Endothelial cell of umbilical vein (primary cell): ENCODE data around the gene GLIPR1L1. TPM values are rescaled to one million over a fixed set of nuclear protein-coding genes. Genes with fewer than 3 reads are reported as not detected.

Source experiments
- BruUV-seq: library from RNA; stranded (reverse); fragments of 400-500 nt; replicated peaks from 2 replicates; lab custom pipeline; 2021; lab: Mats Ljungman, UMichigan
- CTCF ChIA-PET: fragments of 300-600, 350-600 bp; sonication (Branson Sonifier 250); formaldehyde crosslinking; loops from one replicate; lab custom pipeline; 2021; ENCODE audit warnings: antibody characterized with exemption, inconsistent platforms; lab: Charles Lee
- POLR2A ChIA-PET: fragments of 300-600, 350-600 bp; sonication (Branson Sonifier 250); formaldehyde crosslinking; loops from one replicate; lab custom pipeline; 2021; ENCODE audit warnings: antibody characterized with exemption, inconsistent platforms; lab: Charles Lee
- DNase-seq: peaks from one replicate; pipeline ENCODE4 v3.0.0-alpha.2; 2011; ENCODE audit warnings: low read depth, low spot score
- FAIRE-seq: peaks from 2 replicates; lab custom pipeline; 2011; peaks lifted over from hg19 to GRCh38; lab: Jason Lieb, UNC
- H2AFZ ChIP-seq: 2 replicates; pipeline ENCODE4 v1.6.0; 2012; ENCODE audit warnings: low read depth, low read length, control low read depth, inconsistent platforms
- H3K27ac ChIP-seq: 2 replicates; pipeline ENCODE4 v1.5.1; 2011; ENCODE audit warnings: low read depth, mild to moderate bottlenecking, control low read depth, low read length, moderate library complexity; ENCODE audit not compliant: insufficient read depth
- H3K27me3 ChIP-seq, 2 experiments: 2 replicates each; pipeline versions ENCODE4 v1.6.0 to v1.6.1; 2011; ENCODE audit warnings: low read length in 2 of 2, mixed read lengths in 1 of 2; ENCODE audit not compliant: control insufficient read depth in 2 of 2, insufficient read depth in 2 of 2
- H3K36me3 ChIP-seq, 2 experiments: 2 replicates in 1 of 2; 3 replicates in 1 of 2; pipeline ENCODE4 v1.5.1; 2011; ENCODE audit warnings: low read length in 2 of 2, mild to moderate bottlenecking in 1 of 2, moderate library complexity in 1 of 2; ENCODE audit not compliant: control insufficient read depth in 2 of 2, insufficient read depth in 2 of 2; ENCODE audit errors: extremely low read depth in 1 of 2
- H3K4me1 ChIP-seq: 3 replicates; pipeline ENCODE4 v1.5.1; 2011; ENCODE audit warnings: mild to moderate bottlenecking, low read length; ENCODE audit not compliant: control insufficient read depth, insufficient read depth; ENCODE audit errors: extremely low read depth
- H3K4me2 ChIP-seq: 2 replicates; pipeline ENCODE4 v1.6.1; 2011; ENCODE audit warnings: low read length, control low read depth, mixed read lengths; ENCODE audit not compliant: insufficient read depth
- H3K4me3 ChIP-seq, 3 experiments: fragments of 200-600 bp in 1 of 3; sonication (generic), shearing (Covaris generic) in 1 of 3; replicated peaks in 1 of 3; 2 replicates each; pipeline ENCODE4 v1.5.1; 2011 to 2016; ENCODE audit warnings: control low read depth in 3 of 3, low read length in 3 of 3, mild to moderate bottlenecking in 2 of 3, inconsistent platforms in 1 of 3, low read depth in 1 of 3, moderate library complexity in 1 of 3; ENCODE audit not compliant: insufficient read depth in 1 of 3
- H3K79me2 ChIP-seq: 2 replicates; pipeline ENCODE4 v1.6.0; 2012; ENCODE audit warnings: low read length, inconsistent platforms; ENCODE audit not compliant: control insufficient read depth, insufficient read depth
- H3K9ac ChIP-seq: replicated peaks from 2 replicates; pipeline ENCODE3; 2011; ENCODE audit warnings: low read length, control low read depth; ENCODE audit not compliant: insufficient read depth; ENCODE audit errors: extremely low read depth
- H3K9me1 ChIP-seq: replicated peaks from 3 replicates; pipeline ENCODE4 v1.6.0; 2011; ENCODE audit warnings: mild to moderate bottlenecking, low read length; ENCODE audit not compliant: control insufficient read depth, insufficient read depth; ENCODE audit errors: extremely low read depth
- H3K9me3 ChIP-seq: replicated peaks from 2 replicates; pipeline ENCODE4 v1.5.1; 2012; ENCODE audit warnings: low read length, inconsistent platforms; ENCODE audit not compliant: control insufficient read depth, insufficient read depth
- H4K20me1 ChIP-seq: replicated peaks from 2 replicates; pipeline ENCODE3; 2011; ENCODE audit warnings: mild to moderate bottlenecking, low read length; ENCODE audit not compliant: control insufficient read depth, insufficient read depth; ENCODE audit errors: extremely low read depth
- CTCF ChIP-seq, 2 donors: IDR thresholded peaks; 1 replicate in 1 of 2; 2 replicates in 1 of 2; pipeline ENCODE4 v1.5.1; 2011; ENCODE audit warnings: low read length in 2 of 2, mild to moderate bottlenecking in 2 of 2, moderate library complexity in 2 of 2, control low read depth in 1 of 2, inconsistent platforms in 1 of 2, low read depth in 1 of 2; ENCODE audit not compliant: insufficient read depth in 1 of 2; ENCODE audit errors: extremely low read depth in 1 of 2
- EZH2 ChIP-seq: IDR thresholded peaks from 2 replicates; pipeline ENCODE4 v1.6.1; 2012; ENCODE audit warnings: borderline replicate concordance, low read depth, mild to moderate bottlenecking, moderate library complexity, low read length, inconsistent platforms; ENCODE audit not compliant: severe bottlenecking
- FOS ChIP-seq: IDR thresholded peaks from 2 replicates; pipeline ENCODE4 v1.6.1; 2011; ENCODE audit warnings: mild to moderate bottlenecking, low read length, moderate library complexity, borderline replicate concordance; ENCODE audit not compliant: insufficient read depth
- GATA2 ChIP-seq: IDR thresholded peaks from 2 replicates; pipeline ENCODE4 v1.7.0; 2011; ENCODE audit warnings: low read depth, mild to moderate bottlenecking, moderate library complexity, mixed read lengths, low read length; ENCODE audit not compliant: insufficient read length, insufficient read depth
- JUN ChIP-seq: IDR thresholded peaks from 2 replicates; pipeline ENCODE4 v1.6.1; 2011; ENCODE audit warnings: borderline replicate concordance, low read depth; ENCODE audit not compliant: insufficient read length, insufficient read depth
- MAX ChIP-seq: IDR thresholded peaks from 2 replicates; pipeline ENCODE4 v1.6.1; 2011; ENCODE audit not compliant: insufficient read depth, insufficient read length
- MYC ChIP-seq: IDR thresholded peaks from one replicate; pipeline ENCODE4 v1.6.1; 2011; ENCODE audit warnings: mild to moderate bottlenecking, low read depth, low read length
- POLR2A ChIP-seq: IDR thresholded peaks from 2 replicates; pipeline ENCODE4 v1.6.1; 2012; ENCODE audit warnings: low read depth, mild to moderate bottlenecking, control low read depth, low read length
- POLR2AphosphoS5 ChIP-seq: IDR thresholded peaks from 2 replicates; pipeline ENCODE4 v1.6.1; 2012; ENCODE audit warnings: low read depth, mild to moderate bottlenecking, control low read depth, low read length, moderate library complexity; ENCODE audit not compliant: insufficient read depth
- dilution Hi-C: fragments of 300-500 bp; cut with MboI; formaldehyde crosslinking; loops from one replicate; pipeline ENCODE4 v1.15.0; 2019; ENCODE audit warnings: low sequenced_read_pairs; ENCODE audit not compliant: extremely low pct_ligation_motif_present
- intact Hi-C: fragments of 100-400 bp; cut with micrococcal nuclease; formaldehyde crosslinking; loops from one replicate; pipeline ENCODE4 v1.10.0; 2022
- polyA plus RNA-seq, 4 experiments: library from polyadenylated mRNA; depleted of rRNA in 3 of 4; stranded (reverse) in 3 of 4; unstranded in 1 of 4; fragments of >200 nt; gene quantifications; 2 replicates each; pipeline versions ENCODE4 v1.2.1 to v1.2.3, GENCODE V29; 2011 to 2012; ENCODE audit warnings: missing spikeins in 1 of 4
- total RNA-seq: library from RNA; stranded (reverse); gene quantifications from 2 replicates; pipeline ENCODE4 v1.2.3, GENCODE V29; 2021

GLIPR1L1 gene
- total and polyA plus RNA-seq, 2 donors (not counting 3 experiments of a cell fraction or from before 2014, with no cell fraction given), result not detected

- DNase-seq, result no peak
- no peak overlapping the region for H2AFZ ChIP-seq
- H3K79me2 ChIP-seq, result no peaks in the 10 kb centered on the region
- no peaks in the 10 kb centered on the region for H3K9me1 ChIP-seq
- no peak overlapping the region for H3K4me3 ChIP-seq
- no TSS peak for BruUV-seq
- H3K4me2 ChIP-seq, result no peak overlapping the region
- FAIRE-seq, result no peak
- no peaks in the 10 kb centered on the region for H3K4me1 ChIP-seq
- CTCF ChIA-PET, result no interaction called here
- no peaks in the 10 kb centered on the region for H3K9me3 ChIP-seq
- POLR2A ChIA-PET, result no interaction called here
- H3K9ac ChIP-seq, result no peak overlapping the region
- intact Hi-C loops (no loop called here), dilution Hi-C loops (no loop called here)
- no peak overlapping the region for H3K27ac ChIP-seq
- no peaks in the 10 kb centered on the region for H3K36me3 ChIP-seq
- H3K27me3 ChIP-seq, result no peaks in the 10 kb centered on the region
- TF ChIP-seq JUN, result no peak
- TF ChIP-seq GATA2, result no peak
- TF ChIP-seq POLR2AphosphoS5, result no peak
- no peak for TF ChIP-seq POLR2A
- TF ChIP-seq MAX, result no peak
- no peak for TF ChIP-seq CTCF (IDR thresholded peaks at IDR 0.05; ENCODE audit: extremely low read depth in 1 of 2, insufficient read depth in 1 of 2, low read depth in 1 of 2, low read length in 2 of 2)
- no peak for TF ChIP-seq MYC
- TF ChIP-seq FOS, result no peak
- TF ChIP-seq EZH2, result no peak
- H4K20me1 ChIP-seq, result no peaks in the 10 kb centered on the region
Observed at GRCh38 chr12:75302781-75303180, 31.7 kb upstream of the GLIPR1L1 start.
